GM23338 (cell line): ENCODE measurements around the gene MAMDC2. TPM values are rescaled to one million over a fixed set of nuclear protein-coding genes. Genes with fewer than 3 reads are reported as not detected.

Experiments used
- ATAC-seq: fragments of 200-7000 bp; cut with Tn5 transposase; 3 replicates; pipeline ENCODE4 v1.9.1; 2020
- DNase-seq: peaks from one replicate; pipeline ENCODE4 v3.0.0-alpha.2; 2015; ENCODE audit warnings: low spot score
- H2AFZ ChIP-seq: fragments of 200-600 bp; sonication (generic); 2 replicates; pipeline ENCODE4 v1.8.0; 2016; ENCODE audit warnings: antibody characterized with exemption, mild to moderate bottlenecking, moderate library complexity
- H3F3A ChIP-seq: fragments of 200-600 bp; sonication (generic); replicated peaks from 2 replicates; pipeline ENCODE4 v1.8.0; 2017; ENCODE audit warnings: antibody characterized with exemption, mixed run types, low read depth
- H3K27ac ChIP-seq: fragments of 200-600 bp; sonication (generic); 2 replicates; pipeline ENCODE4 v1.6.1; 2016; ENCODE audit warnings: low read depth
- H3K27me3 ChIP-seq: fragments of 200-600 bp; sonication (generic); 2 replicates; pipeline ENCODE4 v1.8.0; 2016; ENCODE audit warnings: mild to moderate bottlenecking, mixed run types, moderate library complexity; ENCODE audit not compliant: insufficient read depth
- H3K36me3 ChIP-seq: fragments of 200-600 bp; sonication (generic); 2 replicates; pipeline ENCODE4 v1.8.0; 2016; ENCODE audit warnings: mild to moderate bottlenecking; ENCODE audit not compliant: insufficient read depth
- H3K4me1 ChIP-seq: fragments of 200-600 bp; sonication (generic); 2 replicates; pipeline ENCODE4 v1.8.0; 2016; ENCODE audit warnings: mild to moderate bottlenecking, moderate library complexity; ENCODE audit not compliant: insufficient read depth
- H3K4me2 ChIP-seq: fragments of 200-600 bp; sonication (generic); 2 replicates; pipeline ENCODE4 v1.7.1; 2017; ENCODE audit warnings: mixed run types
- H3K4me3 ChIP-seq: fragments of 200-600 bp; sonication (generic); 2 replicates; pipeline ENCODE4 v1.6.1; 2016; ENCODE audit warnings: mixed run types
- H3K79me2 ChIP-seq: fragments of 200-600 bp; sonication (generic); replicated peaks from 2 replicates; pipeline ENCODE4 v1.8.0; 2017; ENCODE audit warnings: mild to moderate bottlenecking; ENCODE audit not compliant: insufficient read depth
- H3K9me2 ChIP-seq: fragments of 200-600 bp; sonication (generic); 2 replicates; pipeline ENCODE4 v1.8.0; 2017; ENCODE audit not compliant: insufficient read depth
- H4K20me1 ChIP-seq: fragments of 200-600 bp; sonication (generic); replicated peaks from 2 replicates; pipeline ENCODE4 v1.8.0; 2017; ENCODE audit warnings: mild to moderate bottlenecking; ENCODE audit not compliant: insufficient read depth
- H3K27ac Mint-ChIP-seq: 2 replicates; pipeline ENCODE4 v1.8.0; 2020; ENCODE audit warnings: inconsistent platforms, mild to moderate bottlenecking, moderate library complexity, mixed read lengths
- H3K27me3 Mint-ChIP-seq: 3 replicates; pipeline ENCODE4 v1.8.0; 2022; ENCODE audit warnings: low read depth, mild to moderate bottlenecking, moderate library complexity, mixed read lengths, inconsistent platforms; ENCODE audit not compliant: insufficient read depth, poor library complexity
- H3K36me3 Mint-ChIP-seq: 3 replicates; pipeline ENCODE4 v1.8.0; 2021; ENCODE audit warnings: low read depth, mild to moderate bottlenecking, inconsistent platforms, moderate library complexity, mixed read lengths
- H3K4me1 Mint-ChIP-seq: 3 replicates; pipeline ENCODE4 v1.8.0; 2020; ENCODE audit warnings: mild to moderate bottlenecking, inconsistent platforms, mixed read lengths
- H3K4me3 Mint-ChIP-seq: 3 replicates; pipeline ENCODE4 v1.8.0; 2021; ENCODE audit warnings: moderate library complexity, mild to moderate bottlenecking, inconsistent platforms, mixed read lengths
- H3K9me3 Mint-ChIP-seq: 3 replicates; pipeline ENCODE4 v1.8.0; 2020; ENCODE audit warnings: moderate library complexity, mild to moderate bottlenecking, inconsistent platforms, mixed read lengths
- CREB1 ChIP-seq: fragments of 250-450 bp; sonication (Bioruptor Pico); IDR thresholded peaks from 2 replicates; pipeline ENCODE4 v1.5.0; 2020; ENCODE audit warnings: low read depth, mild to moderate bottlenecking, moderate library complexity
- ETS1 ChIP-seq: IDR thresholded peaks from 2 replicates; pipeline ENCODE4 v1.6.1; 2016; ENCODE audit warnings: antibody characterized with exemption
- NANOG ChIP-seq: IDR thresholded peaks from 2 replicates; pipeline ENCODE4 v1.6.1; 2016; ENCODE audit warnings: antibody characterized with exemption, borderline replicate concordance
- REST ChIP-seq: IDR thresholded peaks from one replicate; pipeline ENCODE4 v1.6.1; 2018; ENCODE audit warnings: antibody characterized with exemption; ENCODE audit not compliant: unreplicated experiment
- STAT1 ChIP-seq: IDR thresholded peaks from one replicate; pipeline ENCODE4 v1.6.1; 2016; ENCODE audit warnings: antibody characterized with exemption; ENCODE audit not compliant: unreplicated experiment
- ZNF114 ChIP-seq: fragments of 250-450 bp; sonication (Bioruptor Pico); IDR thresholded peaks from 2 replicates; pipeline ENCODE4 v1.5.0; 2020; ENCODE audit warnings: mild to moderate bottlenecking, moderate library complexity
- ZNF331 ChIP-seq: fragments of 250-450 bp; sonication (Bioruptor Pico); IDR thresholded peaks from 2 replicates; pipeline ENCODE4 v1.5.0; 2020; ENCODE audit warnings: low read depth, mild to moderate bottlenecking, moderate library complexity
- ZNF462 ChIP-seq: fragments of 250-450 bp; sonication (Bioruptor Pico); IDR thresholded peaks from 2 replicates; pipeline ENCODE4 v1.5.0; 2020; ENCODE audit warnings: mild to moderate bottlenecking, moderate library complexity
- polyA plus RNA-seq: library from polyadenylated mRNA; unstranded; fragments of >200 nt; fragmentation: Nextera tagmentation; extraction: Ambion mirVana; gene quantifications from 2 replicates; pipeline ENCODE4 v1.2.1, GENCODE V29; 2016
- total RNA-seq: library from RNA; depleted of rRNA; stranded (reverse); fragments of >200 nt; shearing (Covaris generic); gene quantifications from 2 replicates; pipeline ENCODE4 v1.2.3, GENCODE V29; 2014

The MAMDC2 gene
- total and polyA plus RNA-seq, 2 experiments from 2014 or later: 7.7 to 19.6 TPM

GRCh38 chr9:70255486-70255885 is 211.8 kb downstream of the MAMDC2 start:
- H3K4me3 Mint-ChIP-seq: no peak overlapping the region
- no peak for TF ChIP-seq ZNF331 (CRISPR knock-in tag)
- TF ChIP-seq ETS1: no peak
- no peak for TF ChIP-seq NANOG
- no peak for TF ChIP-seq REST
- no peak for TF ChIP-seq ZNF114 (CRISPR knock-in tag)
- TF ChIP-seq ZNF462 (CRISPR knock-in tag): no peak
- no peak for TF ChIP-seq CREB1
- no peak for TF ChIP-seq STAT1
- H3K9me2 ChIP-seq: no peaks in the 10 kb centered on the region
- H3K27ac Mint-ChIP-seq: no peak overlapping the region
- H4K20me1 ChIP-seq: 0 out of 2 replicates have a peak, but pooled peaks cover 3% of the 10 kb centered on the region
- H3K27me3 ChIP-seq: no peaks in the 10 kb centered on the region
- peaks cover 15% of the 10 kb centered on the region for H3K79me2 ChIP-seq
- no peaks in the 10 kb centered on the region for H3K36me3 ChIP-seq
- H3F3A ChIP-seq: no peaks in the 10 kb centered on the region
- H3K4me3 ChIP-seq: no peak overlapping the region
- H3K9me3 Mint-ChIP-seq: no peaks in the 10 kb centered on the region
- H3K27ac ChIP-seq: no peak overlapping the region
- peaks cover 22% of the 10 kb centered on the region for H3K4me1 Mint-ChIP-seq
- DNase-seq: no peak
- no peak overlapping the region for H3K4me2 ChIP-seq
- peaks cover 15% of the 10 kb centered on the region for H3K4me1 ChIP-seq
- no peaks in the 10 kb centered on the region for H3K27me3 Mint-ChIP-seq
- no peak overlapping the region for H2AFZ ChIP-seq
- H3K36me3 Mint-ChIP-seq: 0 out of 3 replicates have a peak, but pooled peaks cover 3% of the 10 kb centered on the region
- no peak for ATAC-seq
